Cardiac muscle cell (in vitro differentiated cells and primary cell): ENCODE data around the gene ASB13. TPM values are rescaled to one million over a fixed set of nuclear protein-coding genes. Genes with fewer than 3 reads are reported as not detected.

Experiments used
- DNase-seq, 2 donors: peaks; one replicate each; pipeline versions ENCODE4 v3.0.0 to v3.0.0-alpha.2; 2010 to 2017; ENCODE audit warnings: low read depth in 1 of 2, low spot score in 1 of 2
- H3K27ac ChIP-seq: fragments of 200-600 bp; sonication (generic); 2 replicates; pipeline ENCODE4 v1.5.1; 2016
- H3K27me3 ChIP-seq: fragments of 200-600 bp; sonication (generic); 2 replicates; pipeline ENCODE4 v1.6.0; 2016; ENCODE audit warnings: control low read depth
- H3K36me3 ChIP-seq: fragments of 200-600 bp; sonication (generic); 2 replicates; pipeline ENCODE4 v1.5.1; 2016; ENCODE audit warnings: control low read depth
- H3K4me1 ChIP-seq: fragments of 200-600 bp; sonication (generic); 2 replicates; pipeline ENCODE4 v1.8.1; 2017; ENCODE audit warnings: low read depth, mild to moderate bottlenecking, mixed run types
- H3K4me3 ChIP-seq: fragments of 200-600 bp; sonication (generic); 2 replicates; pipeline ENCODE4 v1.5.1; 2016; ENCODE audit warnings: mild to moderate bottlenecking
- H3K9me3 ChIP-seq: fragments of 200-600 bp; sonication (generic); 2 replicates; pipeline ENCODE4 v1.5.1; 2017; ENCODE audit warnings: low read depth, mild to moderate bottlenecking, control low read depth
- CTCF ChIP-seq: IDR thresholded peaks from 2 replicates; pipeline ENCODE4 v1.5.1; 2012; ENCODE audit warnings: low read depth, mild to moderate bottlenecking, low read length
- polyA plus RNA-seq: library from polyadenylated mRNA; unstranded; fragments of >200 nt; fragmentation: Nextera tagmentation; extraction: Ambion mirVana; gene quantifications from 2 replicates; pipeline ENCODE4 v1.2.1, GENCODE V29; 2016
- total RNA-seq: library from RNA; depleted of rRNA; stranded (reverse); fragments of >200 nt; gene quantifications from 2 replicates; pipeline ENCODE4 v1.2.3, GENCODE V29; 2016

Gene ASB13
- total and polyA plus RNA-seq, 2 experiments from 2014 or later, result 14.4 to 20.6 TPM

DNA sequence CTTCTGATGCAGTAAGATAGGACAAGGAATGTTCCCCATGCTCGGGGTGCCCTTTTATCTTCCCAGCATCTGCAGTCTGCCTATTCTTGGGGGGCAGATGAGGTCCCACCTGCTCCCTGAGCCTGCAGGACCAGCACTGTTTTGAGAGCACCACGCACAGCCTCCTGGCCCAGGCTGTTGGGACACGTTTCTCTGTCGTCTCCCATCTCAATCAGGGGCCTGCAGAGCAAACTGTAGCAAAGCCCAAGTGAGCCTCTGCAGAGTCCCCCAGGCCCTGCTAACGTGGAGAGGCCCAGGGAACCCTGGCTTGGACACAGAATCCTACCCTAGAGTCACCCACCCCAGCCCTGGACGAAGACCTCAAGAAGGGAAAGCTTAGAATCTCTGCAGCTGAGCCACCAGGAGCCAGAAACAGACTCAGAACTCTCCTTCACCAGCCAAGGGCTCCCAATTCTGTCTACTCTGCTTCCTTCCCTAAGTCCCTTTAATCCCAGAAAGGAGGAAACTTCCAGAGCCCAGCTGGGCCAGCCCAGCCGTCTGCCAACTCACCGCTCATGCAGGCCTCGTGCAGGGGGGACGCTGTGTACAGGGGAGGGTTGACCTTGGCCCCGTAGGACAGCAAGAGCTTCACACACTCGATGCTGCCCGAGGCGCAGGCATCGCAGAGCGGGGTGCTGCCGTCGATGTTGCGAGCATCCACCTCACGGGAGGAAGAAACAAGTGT is 15.6 kb downstream of the ASB13 start:
- Histone ChIP-seq H3K27ac (no peak overlapping the region), H3K4me3 (no peak overlapping the region), H3K4me1 (peaks cover 4% of the 10 kb centered on the region), H3K36me3 (peaks cover 2% of the 10 kb centered on the region), H3K27me3 (no peaks in the 10 kb centered on the region), H3K9me3 (no peaks in the 10 kb centered on the region)
- no peak for TF ChIP-seq CTCF
- no peak for DNase-seq

DNA sequence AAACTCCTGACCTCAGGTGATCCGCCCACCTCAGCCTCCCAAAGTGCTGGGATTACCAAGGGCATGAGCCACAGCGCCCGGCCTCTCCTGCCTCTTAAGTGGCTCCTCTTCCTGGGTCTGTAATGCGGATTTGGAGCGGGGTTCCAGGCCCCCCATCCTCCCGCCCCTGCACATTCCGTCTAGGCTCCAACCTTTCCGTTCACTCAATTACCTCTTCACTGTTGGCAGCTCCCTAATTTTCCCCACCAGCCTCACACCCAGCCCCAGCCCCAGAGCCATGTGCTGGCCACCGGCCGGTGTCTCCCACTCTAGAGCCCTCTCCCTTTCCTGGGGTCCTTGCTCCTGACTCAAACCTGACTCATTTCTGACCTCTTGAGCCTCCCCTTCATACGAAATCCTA is 16.6 kb downstream of the ASB13 start:
- Histone ChIP-seq H3K4me1 (no peaks in the 10 kb centered on the region), H3K27ac (no peak overlapping the region), H3K36me3 (peaks cover 2% of the 10 kb centered on the region), H3K4me3 (no peak overlapping the region), H3K9me3 (no peaks in the 10 kb centered on the region), H3K27me3 (no peaks in the 10 kb centered on the region)
- no peak for TF ChIP-seq CTCF
- no peak for DNase-seq

- Histone ChIP-seq H3K4me3 (no peak overlapping the region), H3K36me3 (peaks cover 2% of the 10 kb centered on the region), H3K4me1 (no peaks in the 10 kb centered on the region), H3K27me3 (no peaks in the 10 kb centered on the region), H3K9me3 (no peaks in the 10 kb centered on the region), H3K27ac (no peak overlapping the region)
- DNase-seq, result no peak
- no peak for TF ChIP-seq CTCF
Measured at GRCh38 chr10:5648494-5649457, 17.6 kb downstream of the ASB13 start.

GRCh38 chr10:5647507-5648240 is 18.7 kb downstream of the ASB13 start:
- no peak overlapping the region for H3K4me3 ChIP-seq
- no peak for DNase-seq
- H3K36me3 ChIP-seq, result peaks cover 2% of the 10 kb centered on the region
- no peaks in the 10 kb centered on the region for H3K4me1 ChIP-seq
- no peak for TF ChIP-seq CTCF
- no peaks in the 10 kb centered on the region for H3K27me3 ChIP-seq
- no peaks in the 10 kb centered on the region for H3K9me3 ChIP-seq
- H3K27ac ChIP-seq, result no peak overlapping the region

- H3K27ac ChIP-seq, result no peak overlapping the region
- no peak for DNase-seq
- H3K9me3 ChIP-seq, result no peaks in the 10 kb centered on the region
- peaks cover 10% of the 10 kb centered on the region for H3K36me3 ChIP-seq
- H3K4me1 ChIP-seq, result no peaks in the 10 kb centered on the region
- H3K27me3 ChIP-seq, result no peaks in the 10 kb centered on the region
- no peak for TF ChIP-seq CTCF
- no peak overlapping the region for H3K4me3 ChIP-seq
Measured at GRCh38 chr10:5645944-5646617, 20.3 kb downstream of the ASB13 start.
